ENCODE data around the gene CACNA1I. TPM values are rescaled to one million over a fixed set of nuclear protein-coding genes. Genes with fewer than 3 reads are reported as not detected.

CACNA1I gene
- polyA plus RNA-seq, 1 of the 3 experiments (the other 2 are of a cell fraction) = not detected

- TF ChIP-seq, protein P1, sequence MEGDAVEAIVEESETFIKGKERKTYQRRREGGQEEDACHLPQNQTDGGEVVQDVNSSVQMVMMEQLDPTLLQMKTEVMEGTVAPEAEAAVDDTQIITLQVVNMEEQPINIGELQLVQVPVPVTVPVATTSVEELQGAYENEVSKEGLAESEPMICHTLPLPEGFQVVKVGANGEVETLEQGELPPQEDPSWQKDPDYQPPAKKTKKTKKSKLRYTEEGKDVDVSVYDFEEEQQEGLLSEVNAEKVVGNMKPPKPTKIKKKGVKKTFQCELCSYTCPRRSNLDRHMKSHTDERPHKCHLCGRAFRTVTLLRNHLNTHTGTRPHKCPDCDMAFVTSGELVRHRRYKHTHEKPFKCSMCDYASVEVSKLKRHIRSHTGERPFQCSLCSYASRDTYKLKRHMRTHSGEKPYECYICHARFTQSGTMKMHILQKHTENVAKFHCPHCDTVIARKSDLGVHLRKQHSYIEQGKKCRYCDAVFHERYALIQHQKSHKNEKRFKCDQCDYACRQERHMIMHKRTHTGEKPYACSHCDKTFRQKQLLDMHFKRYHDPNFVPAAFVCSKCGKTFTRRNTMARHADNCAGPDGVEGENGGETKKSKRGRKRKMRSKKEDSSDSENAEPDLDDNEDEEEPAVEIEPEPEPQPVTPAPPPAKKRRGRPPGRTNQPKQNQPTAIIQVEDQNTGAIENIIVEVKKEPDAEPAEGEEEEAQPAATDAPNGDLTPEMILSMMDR (IDR thresholded peaks at IDR 0.05) = no peak
- no peak for TF ChIP-seq MXI1 (IDR thresholded peaks at IDR 0.05; ENCODE audit: low read depth, low read length)
- TF ChIP-seq POLR2AphosphoS5 (IDR thresholded peaks at IDR 0.05; ENCODE audit: low read depth, low read length) = no peak
- TF ChIP-seq, protein P2, sequence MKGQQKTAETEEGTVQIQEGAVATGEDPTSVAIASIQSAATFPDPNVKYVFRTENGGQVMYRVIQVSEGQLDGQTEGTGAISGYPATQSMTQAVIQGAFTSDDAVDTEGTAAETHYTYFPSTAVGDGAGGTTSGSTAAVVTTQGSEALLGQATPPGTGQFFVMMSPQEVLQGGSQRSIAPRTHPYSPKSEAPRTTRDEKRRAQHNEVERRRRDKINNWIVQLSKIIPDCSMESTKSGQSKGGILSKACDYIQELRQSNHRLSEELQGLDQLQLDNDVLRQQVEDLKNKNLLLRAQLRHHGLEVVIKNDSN (IDR thresholded peaks at IDR 0.05; ENCODE audit: borderline replicate concordance, low read depth) = no peak
- TF ChIP-seq GABPA (IDR thresholded peaks at IDR 0.05; ENCODE audit: low read depth) = no peak
- no peak for TF ChIP-seq TEAD4 (IDR thresholded peaks at IDR 0.05; ENCODE audit: borderline replicate concordance, insufficient read depth)
- TF ChIP-seq SMC3 (IDR thresholded peaks at IDR 0.05; ENCODE audit: low read depth, low read length) = no peak
These were observed 6.8 kb downstream of the CACNA1I start (continued) for GRCh38 chr22:39577366-39577765.

- Histone ChIP-seq H2AFZ (ENCODE audit: low read depth) (no peak overlapping the region), H3K9me3 (no peaks in the 10 kb centered on the region), H3F3A (replicated peaks; ENCODE audit: insufficient read depth) (no peaks in the 10 kb centered on the region), H3K9ac (no peak overlapping the region), H3K27me3 (ENCODE audit: insufficient read depth) (no peaks in the 10 kb centered on the region), H3K4me3 (ENCODE audit: low read depth in 2 of 2, low read length in 1 of 2) (no peak overlapping the region), H3K27ac (ENCODE audit: low read depth in 2 of 2, low read length in 1 of 2) (no peak overlapping the region), H3K9me2 (no peaks in the 10 kb centered on the region), H3K79me2 (ENCODE audit: insufficient read depth) (no peaks in the 10 kb centered on the region), H3K36me3 (replicated peaks in 1 of 2; ENCODE audit: control insufficient read depth in 1 of 2, insufficient read depth in 2 of 2, low read length in 1 of 2) (no peaks in the 10 kb centered on the region), H3K4me1 (ENCODE audit: control insufficient read depth in 1 of 2, insufficient read depth in 2 of 2, low read depth in 1 of 2, low read length in 1 of 2) (peaks cover 0 to 9% of the 10 kb centered on the region in 2 experiments; a peak in 1 of 4 replicates), H4K20me1 (ENCODE audit: insufficient read depth) (no peaks in the 10 kb centered on the region), H3K4me2 (no peak overlapping the region)
- DNase-seq = no peak
- ChIA-PET POLR2A (no interaction called here), CTCF (no interaction called here)
- WGBS (ENCODE audit: low lambda C conversion rate) = 94% methylated on average over 5 of the region's 7 CpGs
- TF ChIP-seq MEF2A (IDR thresholded peaks at IDR 0.05; ENCODE audit: borderline replicate concordance, low read depth) (no peak), ELF1 (IDR thresholded peaks at IDR 0.05) (no peak), CHD2 (IDR thresholded peaks at IDR 0.05; ENCODE audit: low read length, partially characterized antibody) (no peak), SMC3 (IDR thresholded peaks at IDR 0.05; ENCODE audit: low read depth, low read length) (no peak), SIN3A (IDR thresholded peaks at IDR 0.05; ENCODE audit: borderline replicate concordance, low read depth, low read length) (no peak), RCOR1 (IDR thresholded peaks at IDR 0.05; ENCODE audit: low read length) (no peak), ZBTB33 (IDR thresholded peaks at IDR 0.05; ENCODE audit: borderline replicate concordance, low read depth) (no peak), NFIC (IDR thresholded peaks at IDR 0.05; ENCODE audit: borderline replicate concordance) (no peak), NRF1 (IDR thresholded peaks at IDR 0.05; ENCODE audit: low read depth, low read length) (no peak), POLR2AphosphoS5 (IDR thresholded peaks at IDR 0.05; ENCODE audit: low read depth, low read length) (no peak), TCF12 (IDR thresholded peaks at IDR 0.05) (no peak), EZH2phosphoT487 (IDR thresholded peaks at IDR 0.05; ENCODE audit: borderline replicate concordance, low read depth) (no peak), FOXM1 (IDR thresholded peaks at IDR 0.05; ENCODE audit: low read depth) (no peak), JUND (IDR thresholded peaks at IDR 0.05) (no peak), RXRA (IDR thresholded peaks at IDR 0.05; ENCODE audit: borderline replicate concordance, low read depth) (no peak), GATA2 (CRISPR knock-in tag; IDR thresholded peaks at IDR 0.05) (no peak)
- TF ChIP-seq, protein P3, sequence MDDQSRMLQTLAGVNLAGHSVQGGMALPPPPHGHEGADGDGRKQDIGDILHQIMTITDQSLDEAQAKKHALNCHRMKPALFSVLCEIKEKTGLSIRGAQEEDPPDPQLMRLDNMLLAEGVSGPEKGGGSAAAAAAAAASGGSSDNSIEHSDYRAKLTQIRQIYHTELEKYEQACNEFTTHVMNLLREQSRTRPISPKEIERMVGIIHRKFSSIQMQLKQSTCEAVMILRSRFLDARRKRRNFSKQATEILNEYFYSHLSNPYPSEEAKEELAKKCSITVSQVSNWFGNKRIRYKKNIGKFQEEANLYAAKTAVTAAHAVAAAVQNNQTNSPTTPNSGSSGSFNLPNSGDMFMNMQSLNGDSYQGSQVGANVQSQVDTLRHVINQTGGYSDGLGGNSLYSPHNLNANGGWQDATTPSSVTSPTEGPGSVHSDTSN (IDR thresholded peaks at IDR 0.05) = no peak
- TF ChIP-seq, protein P1 (IDR thresholded peaks at IDR 0.05) = no peak
These were observed 7.3 kb downstream of the CACNA1I start for GRCh38 chr22:39577900-39578299.

Data from SK-N-SH (cell line).